Tibial nerve (tissue), 4 donors: ENCODE results near the gene PAPLN. TPM values are rescaled to one million over a fixed set of nuclear protein-coding genes. Genes with fewer than 3 reads are reported as not detected.

Experiments used
- DNase-seq, 2 donors: peaks; one replicate each; pipeline ENCODE4 v3.0.0-alpha.2; 2019; ENCODE audit warnings: low spot score in 2 of 2
- H3K27ac ChIP-seq, 4 donors: fragments of 200-600 bp; sonication (generic) in 3 of 4; one replicate each; pipeline ENCODE4 v1.5.1; 2017 to 2019; ENCODE audit warnings: mild to moderate bottlenecking in 1 of 4
- H3K27me3 ChIP-seq, 2 donors: fragments of 200-600 bp; sonication (generic) in 1 of 2; one replicate each; pipeline versions ENCODE4 v1.5.1 to v1.6.0; 2017 to 2019
- H3K36me3 ChIP-seq, 3 donors: fragments of 200-600 bp; sonication (generic); one replicate each; pipeline ENCODE4 v1.5.1; 2018 to 2019
- H3K4me1 ChIP-seq, 4 donors: fragments of 200-600 bp; sonication (generic) in 3 of 4; one replicate each; pipeline ENCODE4 v1.5.1; 2017 to 2019
- H3K4me3 ChIP-seq, 4 donors: fragments of 200-600 bp; sonication (generic) in 3 of 4; one replicate each; pipeline ENCODE4 v1.5.1; 2017 to 2019; ENCODE audit warnings: mild to moderate bottlenecking in 1 of 4, moderate library complexity in 1 of 4
- H3K9me3 ChIP-seq, 4 donors: fragments of 200-600 bp; sonication (generic) in 3 of 4; one replicate each; pipeline ENCODE4 v1.5.1; 2017 to 2019
- EP300 ChIP-seq, 2 donors: sonication (generic); formaldehyde crosslinking; IDR thresholded peaks; one replicate each; pipeline ENCODE4 v1.6.1; 2017; ENCODE audit warnings: antibody characterized with exemption in 2 of 2, mild to moderate bottlenecking in 1 of 2
- POLR2A ChIP-seq, 2 donors: fragments of 450-650 bp; IDR thresholded peaks; one replicate each; pipeline ENCODE4 v1.6.1; 2017; ENCODE audit warnings: antibody characterized with exemption in 2 of 2, mild to moderate bottlenecking in 2 of 2, moderate library complexity in 2 of 2
- WGBS, 2 donors: methylation state at CpG; one replicate each; pipeline ENCODE4 v1.1.5; 2018; 5-methylcytosine and 5-hydroxymethylcytosine counted together
- total RNA-seq, 4 donors: library from RNA; depleted of rRNA; stranded (reverse); fragments of >200 nt; gene quantifications; one replicate each; pipeline ENCODE4 v1.1.0, GENCODE V29; 2016
- TF ChIP-seq, protein P1 (sequence below), 5 experiments: fragments of 200-600 bp in 3 of 5; fragments of 450-650 bp in 2 of 5; sonication (generic) in 3 of 5; IDR thresholded peaks; one replicate each; pipeline ENCODE4 v1.5.1; 2016 to 2019; ENCODE audit warnings: antibody characterized with exemption in 5 of 5, mild to moderate bottlenecking in 3 of 5, moderate library complexity in 2 of 5

Gene PAPLN
- total RNA-seq, 4 donors from 2014 or later, result 96.6 to 314 (median 206) TPM

DNA sequence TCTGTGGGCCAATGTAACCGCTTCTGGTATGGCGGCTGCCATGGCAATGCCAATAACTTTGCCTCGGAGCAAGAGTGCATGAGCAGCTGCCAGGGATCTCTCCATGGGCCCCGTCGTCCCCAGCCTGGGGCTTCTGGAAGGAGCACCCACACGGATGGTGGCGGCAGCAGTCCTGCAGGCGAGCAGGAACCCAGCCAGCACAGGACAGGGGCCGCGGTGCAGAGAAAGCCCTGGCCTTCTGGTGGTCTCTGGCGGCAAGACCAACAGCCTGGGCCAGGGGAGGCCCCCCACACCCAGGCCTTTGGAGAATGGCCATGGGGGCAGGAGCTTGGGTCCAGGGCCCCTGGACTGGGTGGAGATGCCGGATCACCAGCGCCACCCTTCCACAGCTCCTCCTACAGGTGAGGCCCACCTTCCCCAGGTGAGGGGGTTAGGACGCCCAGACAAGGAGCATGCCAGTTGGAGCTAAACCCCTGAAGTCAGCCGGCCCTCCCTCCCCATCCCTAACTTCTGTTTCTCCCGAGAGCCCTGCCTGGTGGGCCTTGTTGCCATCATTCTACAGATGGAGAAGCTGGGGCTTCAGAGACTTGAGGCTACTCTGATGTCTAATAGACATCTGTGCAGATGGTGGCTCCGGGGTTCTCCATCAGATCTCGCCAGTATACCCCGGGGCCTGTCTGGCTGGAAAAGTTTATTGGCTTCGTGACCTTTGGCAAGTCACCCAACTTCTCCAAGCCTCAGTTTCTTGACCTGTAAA lies 25.3 kb downstream of the PAPLN start:
- WGBS, 2 donors, result 88 to 93% methylated on average over 10 to 20 of the region's 20 CpGs
- H3K36me3 ChIP-seq, result peaks cover 0 to 88% (median 0%) of the 10 kb centered on the region in 3 donors
- H3K27ac ChIP-seq, result no peak overlapping the region
- no peak for DNase-seq
- H3K4me3 ChIP-seq, result no peak overlapping the region
- H3K9me3 ChIP-seq, result no peaks in the 10 kb centered on the region
- peaks cover 0 to 6% (median 0%) of the 10 kb centered on the region in 4 donors for H3K4me1 ChIP-seq
- TF ChIP-seq EP300 (IDR thresholded peaks at IDR 0.05) (no peak), POLR2A (IDR thresholded peaks at IDR 0.05) (no peak)
- TF ChIP-seq, protein P1, sequence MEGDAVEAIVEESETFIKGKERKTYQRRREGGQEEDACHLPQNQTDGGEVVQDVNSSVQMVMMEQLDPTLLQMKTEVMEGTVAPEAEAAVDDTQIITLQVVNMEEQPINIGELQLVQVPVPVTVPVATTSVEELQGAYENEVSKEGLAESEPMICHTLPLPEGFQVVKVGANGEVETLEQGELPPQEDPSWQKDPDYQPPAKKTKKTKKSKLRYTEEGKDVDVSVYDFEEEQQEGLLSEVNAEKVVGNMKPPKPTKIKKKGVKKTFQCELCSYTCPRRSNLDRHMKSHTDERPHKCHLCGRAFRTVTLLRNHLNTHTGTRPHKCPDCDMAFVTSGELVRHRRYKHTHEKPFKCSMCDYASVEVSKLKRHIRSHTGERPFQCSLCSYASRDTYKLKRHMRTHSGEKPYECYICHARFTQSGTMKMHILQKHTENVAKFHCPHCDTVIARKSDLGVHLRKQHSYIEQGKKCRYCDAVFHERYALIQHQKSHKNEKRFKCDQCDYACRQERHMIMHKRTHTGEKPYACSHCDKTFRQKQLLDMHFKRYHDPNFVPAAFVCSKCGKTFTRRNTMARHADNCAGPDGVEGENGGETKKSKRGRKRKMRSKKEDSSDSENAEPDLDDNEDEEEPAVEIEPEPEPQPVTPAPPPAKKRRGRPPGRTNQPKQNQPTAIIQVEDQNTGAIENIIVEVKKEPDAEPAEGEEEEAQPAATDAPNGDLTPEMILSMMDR (IDR thresholded peaks at IDR 0.05), result no peak
- no peaks in the 10 kb centered on the region for H3K27me3 ChIP-seq

DNA sequence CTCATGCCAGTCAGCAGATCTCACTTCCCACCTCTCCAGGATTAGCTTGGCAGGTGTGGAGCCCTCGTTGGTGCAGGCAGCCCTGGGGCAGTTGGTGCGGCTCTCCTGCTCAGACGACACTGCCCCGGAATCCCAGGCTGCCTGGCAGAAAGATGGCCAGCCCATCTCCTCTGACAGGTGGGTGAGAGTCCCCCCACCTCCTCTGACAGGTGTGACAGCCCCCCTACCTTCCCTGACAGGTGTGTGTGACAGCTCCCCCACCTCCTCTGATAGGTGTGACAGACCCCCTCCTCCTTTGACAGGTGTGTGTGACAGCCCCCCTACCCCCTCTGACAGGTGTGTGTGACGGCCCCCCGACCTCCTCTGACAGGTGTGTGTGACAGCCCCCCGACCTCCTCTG lies 26.3 kb downstream of the PAPLN start:
- Histone ChIP-seq H3K4me1 (peaks cover 0 to 6% (median 0%) of the 10 kb centered on the region in 4 donors), H3K36me3 (peaks cover 0 to 97% (median 0%) of the 10 kb centered on the region in 3 donors)
- WGBS, 2 donors, result 81 to 90% methylated on average over 7 of the region's 7 CpGs

DNA sequence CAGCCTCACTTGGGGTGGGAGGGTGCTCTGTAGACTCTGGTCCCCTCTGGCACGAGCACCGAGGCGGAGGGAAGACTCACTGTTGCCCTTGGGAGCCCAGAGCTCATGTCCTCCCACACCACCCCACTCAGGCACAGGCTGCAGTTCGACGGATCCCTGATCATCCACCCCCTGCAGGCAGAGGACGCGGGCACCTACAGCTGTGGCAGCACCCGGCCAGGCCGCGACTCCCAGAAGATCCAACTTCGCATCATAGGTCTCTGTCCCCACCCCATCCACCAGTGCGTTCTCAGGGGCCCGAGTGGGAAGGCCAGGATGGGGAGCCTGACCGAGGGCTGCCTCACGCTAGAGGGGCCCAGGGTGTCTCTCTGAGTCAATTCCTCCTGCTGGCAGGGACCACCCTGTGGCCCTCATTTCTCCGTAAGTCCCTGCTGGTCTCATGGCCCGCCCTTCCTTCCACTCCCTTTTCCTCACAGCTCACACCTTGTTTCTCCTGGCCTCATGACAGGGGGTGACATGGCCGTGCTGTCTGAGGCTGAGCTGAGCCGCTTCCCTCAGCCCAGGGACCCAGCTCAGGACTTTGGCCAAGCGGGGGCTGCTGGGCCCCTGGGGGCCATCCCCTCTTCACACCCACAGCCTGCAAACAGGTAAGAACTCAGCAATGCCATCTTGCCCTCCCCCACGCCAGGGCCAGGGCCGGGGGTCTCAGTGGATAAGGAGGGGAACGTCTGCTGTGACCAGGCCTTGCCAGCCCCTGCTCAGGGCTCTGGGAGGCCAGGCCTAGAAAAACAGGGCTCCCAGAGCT lies 27.0 kb downstream of the PAPLN start:
- Histone ChIP-seq H3K9me3 (no peaks in the 10 kb centered on the region), H3K4me3 (no peak overlapping the region), H3K4me1 (peaks cover 0 to 10% (median under 1%) of the 10 kb centered on the region in 4 donors), H3K27me3 (no peaks in the 10 kb centered on the region), H3K36me3 (peaks cover 0 to 93% (median 0%) of the 10 kb centered on the region in 3 donors), H3K27ac (peak overlapping the region in 1 of 4 donors; percentile 25)
- DNase-seq, result no peak
- no peak for TF ChIP-seq EP300 (IDR thresholded peaks at IDR 0.05)
- TF ChIP-seq, protein P1 (IDR thresholded peaks at IDR 0.05), result no peak
- no peak for TF ChIP-seq POLR2A (IDR thresholded peaks at IDR 0.05)
- WGBS, 2 donors, result 83 to 91% methylated on average over 20 to 23 of the region's 23 CpGs

More for the DNA sequence above, 26.3 kb downstream of the PAPLN start:
- no peaks in the 10 kb centered on the region for H3K27me3 ChIP-seq
- TF ChIP-seq, protein P1 (IDR thresholded peaks at IDR 0.05), result no peak
- TF ChIP-seq POLR2A (IDR thresholded peaks at IDR 0.05) (no peak), EP300 (IDR thresholded peaks at IDR 0.05) (no peak)
- no peak overlapping the region for H3K27ac ChIP-seq
- H3K4me3 ChIP-seq, result no peak overlapping the region
- H3K9me3 ChIP-seq, result no peaks in the 10 kb centered on the region
- no peak for DNase-seq

DNA sequence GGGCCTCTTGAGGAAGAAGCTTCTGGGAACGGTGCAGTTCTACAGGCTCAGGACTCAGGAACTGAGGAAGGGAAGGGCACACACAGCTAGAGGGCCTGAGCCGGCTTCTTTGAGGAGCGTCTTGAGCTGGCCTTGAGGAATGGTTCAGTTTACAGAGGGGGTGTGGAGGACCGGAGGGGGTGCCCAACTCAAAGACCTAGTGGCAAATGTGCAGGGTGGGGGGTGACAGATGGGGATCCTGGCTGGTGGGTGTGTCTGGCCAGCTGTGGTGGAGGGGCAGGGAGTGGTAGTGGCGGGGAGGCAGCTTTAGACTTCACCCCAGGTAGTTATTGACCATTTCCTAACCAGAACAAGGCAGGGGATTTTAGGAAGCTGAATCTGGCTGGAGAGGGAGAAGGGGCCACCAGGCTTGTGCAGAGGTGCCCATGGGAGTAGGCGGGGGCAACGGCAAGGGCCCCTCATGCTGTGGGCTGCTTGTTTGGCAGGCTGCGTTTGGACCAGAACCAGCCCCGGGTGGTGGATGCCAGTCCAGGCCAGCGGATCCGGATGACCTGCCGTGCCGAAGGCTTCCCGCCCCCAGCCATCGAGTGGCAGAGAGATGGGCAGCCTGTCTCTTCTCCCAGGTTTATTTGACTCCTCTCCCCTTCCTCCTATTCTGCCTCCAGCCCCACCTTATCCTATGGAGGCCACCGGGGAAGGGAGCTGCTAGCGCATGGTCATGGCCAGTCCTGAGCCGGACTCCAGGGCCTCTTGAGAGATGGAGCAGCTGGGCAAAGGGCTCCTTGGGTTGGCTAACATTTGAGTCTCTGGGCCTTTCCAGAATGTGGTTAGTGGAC lies 27.8 kb downstream of the PAPLN start:
- Histone ChIP-seq H3K9me3 (no peaks in the 10 kb centered on the region), H3K27me3 (no peaks in the 10 kb centered on the region), H3K36me3 (peaks cover 0 to 85% (median 0%) of the 10 kb centered on the region in 3 donors), H3K27ac (peak overlapping the region in 1 of 4 donors; percentile 25), H3K4me3 (no peak overlapping the region), H3K4me1 (peaks cover 0 to 19% (median 7%) of the 10 kb centered on the region in 4 donors)
- DNase-seq, result no peak
- WGBS, 2 donors, result 78 to 82% methylated on average over 17 to 18 of the region's 18 CpGs
- TF ChIP-seq POLR2A (IDR thresholded peaks at IDR 0.05) (no peak), EP300 (IDR thresholded peaks at IDR 0.05) (no peak)
- TF ChIP-seq, protein P1 (IDR thresholded peaks at IDR 0.05), result no peak
